Natural killer cell (primary cell): ENCODE data around the gene NELL2. TPM values are rescaled to one million over a fixed set of nuclear protein-coding genes. Genes with fewer than 3 reads are reported as not detected.

Experiments used
- ATAC-seq, 3 donors: fragments of 150-1000 bp in 2 of 3; fragments of 200-7000 bp in 1 of 3; cut with Tn5 transposase; 1 replicate in 1 of 3; 2 replicates in 2 of 3; pipeline ENCODE4 v1.10.0; 2021; ENCODE audit warnings: mild to moderate bottlenecking in 2 of 3, moderate library complexity in 2 of 3
- DNase-seq, 2 donors: peaks; one replicate each; pipeline versions ENCODE4 v3.0.0 to v3.0.0-alpha.2; 2013 to 2021; ENCODE audit warnings: mixed read lengths in 1 of 2
- H3K27ac ChIP-seq: one replicate; pipeline ENCODE4 v1.5.1; 2013; ENCODE audit warnings: mild to moderate bottlenecking, low read length
- H3K27me3 ChIP-seq: one replicate; pipeline ENCODE4 v1.6.1; 2013; ENCODE audit warnings: low read length; ENCODE audit not compliant: control insufficient read depth, insufficient read depth
- H3K36me3 ChIP-seq: one replicate; pipeline ENCODE4 v1.6.1; 2013; ENCODE audit warnings: low read length; ENCODE audit not compliant: control insufficient read depth, insufficient read depth
- H3K4me1 ChIP-seq: one replicate; pipeline ENCODE4 v1.6.1; 2013; ENCODE audit warnings: low read length; ENCODE audit not compliant: control insufficient read depth, insufficient read depth
- H3K4me3 ChIP-seq: one replicate; pipeline ENCODE4 v1.5.1; 2013; ENCODE audit warnings: low read length
- H3K9me3 ChIP-seq: one replicate; pipeline ENCODE4 v1.6.1; 2013; ENCODE audit warnings: low read length; ENCODE audit not compliant: control insufficient read depth, insufficient read depth
- H3K27ac Mint-ChIP-seq, 2 donors: one replicate each; pipeline ENCODE4 v1.8.0; 2022; ENCODE audit warnings: mild to moderate bottlenecking in 2 of 2, mixed read lengths in 2 of 2, moderate library complexity in 1 of 2
- H3K27me3 Mint-ChIP-seq, 2 donors: one replicate each; pipeline ENCODE4 v1.8.0; 2022; ENCODE audit warnings: low read depth in 2 of 2, mixed read lengths in 2 of 2
- H3K36me3 Mint-ChIP-seq: one replicate; pipeline ENCODE4 v1.8.0; 2022; ENCODE audit warnings: mixed read lengths
- H3K4me1 Mint-ChIP-seq, 2 donors: one replicate each; pipeline ENCODE4 v1.8.0; 2022; ENCODE audit warnings: mixed read lengths in 2 of 2
- H3K4me3 Mint-ChIP-seq: one replicate; pipeline ENCODE4 v1.8.0; 2022; ENCODE audit warnings: mild to moderate bottlenecking, moderate library complexity, mixed read lengths
- H3K9me3 Mint-ChIP-seq, 2 donors: one replicate each; pipeline ENCODE4 v1.8.0; 2022; ENCODE audit warnings: mixed read lengths in 2 of 2
- WGBS: methylation state at CpG from one replicate; pipeline ENCODE4 v1.1.7; 2013; ENCODE audit warnings: missing lambda C conversion rate; ENCODE audit not compliant: insufficient coverage; 5-methylcytosine and 5-hydroxymethylcytosine counted together
- intact Hi-C: fragments of 100-400 bp; cut with micrococcal nuclease; formaldehyde crosslinking; loops from one replicate; pipeline ENCODE4 v1.14.2; 2022
- total RNA-seq, 4 donors: library from RNA; stranded (reverse); fragments of 120-200 nt in 1 of 4; gene quantifications; one replicate each; pipeline versions ENCODE4 v1.2.3 to v1.2.4, GENCODE V29; 2013 to 2022
- TF ChIP-seq, protein P1 (sequence below): fragments of 200-600 bp; IDR thresholded peaks from one replicate; pipeline ENCODE4 v1.8.0; 2022; ENCODE audit warnings: antibody characterized with exemption

Gene NELL2
- total RNA-seq, 3 donors from 2014 or later (not counting 1 experiment from before 2014, with no cell fraction given) = 5.8 to 15.3 (median 14.0) TPM

- Mint-ChIP-seq H3K27ac (no peak overlapping the region), H3K4me3 (no peak overlapping the region)
- WGBS = 82% methylated on average over 1 of the region's 1 CpG
Measured at GRCh38 chr12:44546060-44546459, 330.1 kb downstream of the NELL2 start.

GRCh38 chr12:44544018-44544417, 332.1 kb downstream of the NELL2 start:
- intact Hi-C loops = no loop called here
- no peaks in the 10 kb centered on the region for H3K36me3 ChIP-seq
- TF ChIP-seq, protein P1, sequence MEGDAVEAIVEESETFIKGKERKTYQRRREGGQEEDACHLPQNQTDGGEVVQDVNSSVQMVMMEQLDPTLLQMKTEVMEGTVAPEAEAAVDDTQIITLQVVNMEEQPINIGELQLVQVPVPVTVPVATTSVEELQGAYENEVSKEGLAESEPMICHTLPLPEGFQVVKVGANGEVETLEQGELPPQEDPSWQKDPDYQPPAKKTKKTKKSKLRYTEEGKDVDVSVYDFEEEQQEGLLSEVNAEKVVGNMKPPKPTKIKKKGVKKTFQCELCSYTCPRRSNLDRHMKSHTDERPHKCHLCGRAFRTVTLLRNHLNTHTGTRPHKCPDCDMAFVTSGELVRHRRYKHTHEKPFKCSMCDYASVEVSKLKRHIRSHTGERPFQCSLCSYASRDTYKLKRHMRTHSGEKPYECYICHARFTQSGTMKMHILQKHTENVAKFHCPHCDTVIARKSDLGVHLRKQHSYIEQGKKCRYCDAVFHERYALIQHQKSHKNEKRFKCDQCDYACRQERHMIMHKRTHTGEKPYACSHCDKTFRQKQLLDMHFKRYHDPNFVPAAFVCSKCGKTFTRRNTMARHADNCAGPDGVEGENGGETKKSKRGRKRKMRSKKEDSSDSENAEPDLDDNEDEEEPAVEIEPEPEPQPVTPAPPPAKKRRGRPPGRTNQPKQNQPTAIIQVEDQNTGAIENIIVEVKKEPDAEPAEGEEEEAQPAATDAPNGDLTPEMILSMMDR = no peak
- H3K4me3 ChIP-seq = no peak overlapping the region
- H3K27me3 ChIP-seq = no peaks in the 10 kb centered on the region
- no peaks in the 10 kb centered on the region for H3K4me1 Mint-ChIP-seq
- peaks cover 9 to 10% of the 10 kb centered on the region in 2 donors for H3K9me3 Mint-ChIP-seq
- H3K27ac Mint-ChIP-seq = no peak overlapping the region
- no peaks in the 10 kb centered on the region for H3K9me3 ChIP-seq
- H3K4me1 ChIP-seq = no peaks in the 10 kb centered on the region
- no peak overlapping the region for H3K27ac ChIP-seq
- no peak for DNase-seq
- no peak overlapping the region for H3K4me3 Mint-ChIP-seq
- H3K27me3 Mint-ChIP-seq = no peaks in the 10 kb centered on the region
- ATAC-seq = no peak
- WGBS = 83% methylated on average over 1 of the region's 3 CpGs
- H3K36me3 Mint-ChIP-seq = no peaks in the 10 kb centered on the region

More at GRCh38 chr12:44546060-44546459, 330.1 kb downstream of the NELL2 start:
- no peaks in the 10 kb centered on the region for H3K4me1 ChIP-seq
- no peaks in the 10 kb centered on the region for H3K9me3 ChIP-seq
- ATAC-seq = no peak
- no peaks in the 10 kb centered on the region for H3K36me3 Mint-ChIP-seq
- no peak overlapping the region for H3K4me3 ChIP-seq
- TF ChIP-seq, protein P1 = no peak
- peaks cover 9 to 14% of the 10 kb centered on the region in 2 donors for H3K9me3 Mint-ChIP-seq
- no peaks in the 10 kb centered on the region for H3K4me1 Mint-ChIP-seq
- H3K27ac ChIP-seq = no peak overlapping the region
- H3K27me3 Mint-ChIP-seq = no peaks in the 10 kb centered on the region
- no peak for DNase-seq
- H3K27me3 ChIP-seq = no peaks in the 10 kb centered on the region
- no peaks in the 10 kb centered on the region for H3K36me3 ChIP-seq
- intact Hi-C loops = no loop called here

DNA sequence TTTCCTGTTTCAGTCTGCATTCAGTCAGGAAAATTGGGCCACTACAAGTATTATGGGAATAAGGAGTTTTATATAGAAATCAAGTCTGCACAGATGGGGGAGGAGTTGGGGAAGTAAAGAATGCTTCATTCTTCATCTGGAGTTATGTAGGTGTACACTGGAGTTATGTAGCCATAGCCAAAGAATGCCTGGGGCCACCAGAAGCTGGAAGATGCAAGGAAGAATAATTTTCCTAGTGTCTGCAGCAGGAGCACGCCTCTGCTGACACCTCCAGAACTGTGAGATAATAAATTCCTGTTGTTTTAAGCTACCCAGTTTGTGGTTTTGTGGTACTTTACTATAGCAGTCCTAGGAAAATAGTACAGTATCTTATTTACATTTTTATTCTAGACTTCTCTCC, 333.4 kb downstream of the NELL2 start:
- Mint-ChIP-seq H3K27me3 (no peaks in the 10 kb centered on the region), H3K9me3 (peaks cover 8 to 10% of the 10 kb centered on the region in 2 donors), H3K27ac (no peak overlapping the region), H3K36me3 (no peaks in the 10 kb centered on the region), H3K4me1 (no peaks in the 10 kb centered on the region), H3K4me3 (no peak overlapping the region)
- TF ChIP-seq, protein P1 = no peak
- DNase-seq = no peak
- ATAC-seq = no peak
- intact Hi-C loops = no loop called here
- H3K9me3 ChIP-seq = no peaks in the 10 kb centered on the region
- H3K4me3 ChIP-seq = no peak overlapping the region
- no peaks in the 10 kb centered on the region for H3K4me1 ChIP-seq
- 33% methylated on average over 1 of the region's 1 CpG for WGBS
- no peaks in the 10 kb centered on the region for H3K36me3 ChIP-seq
- no peak overlapping the region for H3K27ac ChIP-seq
- no peaks in the 10 kb centered on the region for H3K27me3 ChIP-seq

DNA sequence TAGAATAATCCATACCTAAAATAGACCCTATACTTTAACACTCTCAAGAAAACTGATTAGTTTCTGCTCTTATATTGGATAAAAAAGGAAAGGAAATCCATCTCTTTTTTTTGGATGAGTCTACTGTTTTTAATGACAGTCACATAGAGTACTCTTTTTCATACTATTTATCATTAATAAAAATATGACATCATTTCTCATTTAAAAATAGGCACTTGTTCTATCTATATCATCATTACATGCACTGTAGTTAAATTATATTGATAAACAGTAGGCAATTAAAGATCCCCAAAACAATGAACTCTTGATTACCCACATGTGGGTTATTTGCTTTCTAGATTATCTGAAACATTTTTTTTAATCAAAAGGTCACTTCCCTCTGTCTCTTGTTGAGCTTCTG, 338.8 kb downstream of the NELL2 start:
- H3K4me3 Mint-ChIP-seq = no peak overlapping the region
- H3K4me1 Mint-ChIP-seq = no peaks in the 10 kb centered on the region
- Histone ChIP-seq H3K4me1 (no peaks in the 10 kb centered on the region), H3K27ac (no peak overlapping the region), H3K36me3 (no peaks in the 10 kb centered on the region), H3K9me3 (no peaks in the 10 kb centered on the region), H3K4me3 (no peak overlapping the region), H3K27me3 (no peaks in the 10 kb centered on the region)
- no peaks in the 10 kb centered on the region for H3K27me3 Mint-ChIP-seq
- ATAC-seq = no peak
- H3K9me3 Mint-ChIP-seq = peaks cover 2 to 3% of the 10 kb centered on the region in 2 donors
- no peak for DNase-seq
- no peak overlapping the region for H3K27ac Mint-ChIP-seq
- H3K36me3 Mint-ChIP-seq = no peaks in the 10 kb centered on the region
- TF ChIP-seq, protein P1 = no peak
- intact Hi-C loops = no loop called here
